Tibial nerve (tissue), 3 donors: Measurements from ENCODE around the gene PRM1.

Experiments used
- CTCF ChIP-seq, 5 experiments: fragments of 200-600 bp in 3 of 5; fragments of 450-650 bp in 2 of 5; sonication (generic) in 3 of 5; IDR thresholded peaks; one replicate each; pipeline ENCODE4 v1.5.1; 2016 to 2019; ENCODE audit warnings: antibody characterized with exemption in 5 of 5, mild to moderate bottlenecking in 3 of 5, moderate library complexity in 2 of 5
- POLR2A ChIP-seq, 2 donors: fragments of 450-650 bp; IDR thresholded peaks; one replicate each; pipeline ENCODE4 v1.6.1; 2017; ENCODE audit warnings: antibody characterized with exemption in 2 of 2, mild to moderate bottlenecking in 2 of 2, moderate library complexity in 2 of 2

- TF ChIP-seq CTCF (IDR thresholded peaks at IDR 0.05) (no peak), POLR2A (IDR thresholded peaks at IDR 0.05) (no peak)
Measured at GRCh38 chr16:11272921-11273720, 8.0 kb downstream of the PRM1 start, which contains the start of gene PRM3.
